Mononuclear cell (primary cell): ENCODE data around the gene SCG3. TPM values are rescaled to one million over a fixed set of nuclear protein-coding genes. Genes with fewer than 3 reads are reported as not detected.

ENCODE experiments used
- H3K27me3 ChIP-seq: 2 replicates; pipeline ENCODE4 v1.6.0; 2011; ENCODE audit warnings: low read length, control low read depth; ENCODE audit not compliant: insufficient read depth
- H3K4me1 ChIP-seq: 2 replicates; pipeline ENCODE4 v1.5.1; 2011; ENCODE audit warnings: mild to moderate bottlenecking, low read length, control low read depth; ENCODE audit not compliant: insufficient read depth
- H3K4me3 ChIP-seq: 2 replicates; pipeline ENCODE4 v1.5.1; 2011; ENCODE audit warnings: mild to moderate bottlenecking, low read length, moderate library complexity
- H3K9me3 ChIP-seq: 2 replicates; pipeline ENCODE4 v1.5.1; 2011; ENCODE audit warnings: low read depth, mild to moderate bottlenecking, control low read depth, low read length
- total RNA-seq: library from RNA; depleted of rRNA; stranded (reverse); fragments of >200 nt; gene quantifications from one replicate; pipeline ENCODE4 v1.2.3, GENCODE V29; 2012

SCG3 gene
- total RNA-seq, 1 donor, result not detected

GRCh38 chr15:51669381-51669780 is 11.9 kb upstream of the SCG3 start:
- Histone ChIP-seq H3K27me3 (peaks cover 7% of the 10 kb centered on the region), H3K4me1 (peaks cover 15% of the 10 kb centered on the region), H3K4me3 (no peak overlapping the region), H3K9me3 (no peaks in the 10 kb centered on the region)

GRCh38 chr15:51672155-51672687 is 9.1 kb upstream of the SCG3 start:
- Histone ChIP-seq H3K4me3 (no peak overlapping the region), H3K27me3 (peaks cover 4% of the 10 kb centered on the region), H3K4me1 (peaks cover 15% of the 10 kb centered on the region), H3K9me3 (no peaks in the 10 kb centered on the region)

DNA sequence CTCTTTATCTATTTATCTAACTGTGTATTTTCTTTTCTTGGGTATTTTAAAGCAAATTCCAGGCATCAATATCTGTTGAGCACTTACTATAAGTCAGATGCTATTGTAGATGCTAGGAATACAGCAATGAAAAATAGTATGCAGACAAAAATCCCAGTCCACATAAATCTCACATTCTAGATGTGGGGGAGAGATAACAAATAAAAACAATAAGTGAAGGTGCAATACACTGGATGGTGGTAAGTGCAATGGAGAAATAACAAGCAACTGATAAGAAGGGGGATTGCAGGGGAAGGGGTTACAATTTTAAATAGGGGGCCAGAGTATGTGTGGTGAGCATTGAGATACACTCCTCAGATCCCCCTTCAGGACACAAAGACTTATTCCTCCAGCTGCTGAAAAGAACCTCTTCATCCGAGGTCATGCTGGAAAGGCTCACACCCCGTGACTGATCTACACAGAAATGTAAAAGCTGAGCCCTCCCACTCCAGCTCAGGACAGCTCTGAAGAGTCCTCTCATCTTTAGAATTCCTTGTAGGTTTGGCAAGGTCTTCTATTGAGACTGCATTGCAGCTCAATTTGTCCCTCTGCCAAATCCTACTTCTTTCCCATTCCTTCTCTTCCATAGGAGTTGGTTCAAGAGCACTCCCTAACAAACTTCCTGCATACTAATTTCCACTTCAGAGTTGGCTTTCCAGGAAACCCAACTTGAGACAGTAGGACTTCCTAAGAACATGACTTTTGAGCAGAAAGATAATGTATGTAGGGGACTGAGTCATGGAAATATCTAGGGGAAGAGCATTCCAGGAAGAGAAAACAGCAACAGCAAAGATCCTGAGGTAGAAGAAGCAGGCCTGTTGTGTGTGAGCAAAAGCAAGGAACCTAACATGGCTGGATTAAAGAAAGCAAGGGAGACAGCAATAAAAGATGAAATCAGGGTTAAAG is 8.1 kb upstream of the SCG3 start:
- no peak overlapping the region for H3K4me3 ChIP-seq
- H3K4me1 ChIP-seq, result peaks cover 15% of the 10 kb centered on the region
- H3K27me3 ChIP-seq, result no peaks in the 10 kb centered on the region
- no peaks in the 10 kb centered on the region for H3K9me3 ChIP-seq

DNA sequence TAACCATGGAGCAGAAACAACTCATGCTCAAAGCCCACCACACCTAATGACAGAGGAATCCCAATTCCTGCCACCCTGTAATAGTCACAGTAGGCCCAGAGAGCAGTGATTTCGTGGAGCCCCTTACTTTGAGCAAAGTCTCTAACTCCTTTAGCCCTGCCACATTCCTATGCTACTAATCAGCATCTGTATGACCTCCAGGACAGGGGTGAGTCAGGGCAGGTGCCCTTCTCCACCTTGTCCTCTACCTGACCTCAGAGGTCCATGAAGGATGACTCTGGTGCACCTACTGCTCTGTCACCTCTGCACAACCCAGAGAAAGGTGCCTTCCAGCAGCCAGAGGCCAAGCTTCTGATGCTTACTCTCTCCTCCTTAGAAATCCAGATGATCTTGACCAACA is 6.1 kb upstream of the SCG3 start:
- no peaks in the 10 kb centered on the region for H3K27me3 ChIP-seq
- no peaks in the 10 kb centered on the region for H3K9me3 ChIP-seq
- H3K4me3 ChIP-seq, result no peak overlapping the region
- H3K4me1 ChIP-seq, result peaks cover 15% of the 10 kb centered on the region

GRCh38 chr15:51677021-51677420 is 4.3 kb upstream of the SCG3 start:
- Histone ChIP-seq H3K4me3 (no peak overlapping the region), H3K9me3 (no peaks in the 10 kb centered on the region), H3K4me1 (peaks cover 13% of the 10 kb centered on the region), H3K27me3 (peaks cover 14% of the 10 kb centered on the region)

- Histone ChIP-seq H3K4me3 (no peak overlapping the region), H3K9me3 (no peaks in the 10 kb centered on the region), H3K4me1 (peaks cover 9% of the 10 kb centered on the region), H3K27me3 (peaks cover 18% of the 10 kb centered on the region)
Observed at GRCh38 chr15:51677452-51677851, 3.9 kb upstream of the SCG3 start.

DNA sequence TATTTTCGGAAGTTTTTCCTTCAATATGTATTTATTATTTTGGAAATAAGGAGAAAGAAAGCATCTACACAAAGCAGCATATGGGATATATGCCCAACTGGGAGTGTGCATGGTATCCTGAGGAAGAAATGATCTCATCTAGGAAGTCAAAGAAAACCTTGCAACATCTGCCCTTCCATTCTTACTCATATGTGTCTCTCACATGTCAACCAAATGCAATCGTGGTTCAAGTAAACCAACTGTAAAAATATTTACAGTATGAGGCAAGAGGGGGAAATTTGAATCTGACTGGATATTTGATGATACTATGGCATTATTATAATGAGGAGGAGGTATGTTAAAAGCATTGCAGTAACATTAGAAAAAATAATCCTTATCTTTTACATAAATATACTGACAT is 3.2 kb upstream of the SCG3 start:
- H3K4me1 ChIP-seq, result peaks cover 7% of the 10 kb centered on the region
- peaks cover 24% of the 10 kb centered on the region for H3K27me3 ChIP-seq

GRCh38 chr15:51680321-51680720 is 982 bp upstream of the SCG3 start:
- Histone ChIP-seq H3K27me3 (peaks cover 38% of the 10 kb centered on the region), H3K4me3 (no peak overlapping the region), H3K9me3 (no peaks in the 10 kb centered on the region), H3K4me1 (peaks cover 7% of the 10 kb centered on the region)

More for the DNA sequence above, 3.2 kb upstream of the SCG3 start:
- H3K9me3 ChIP-seq, result no peaks in the 10 kb centered on the region
- no peak overlapping the region for H3K4me3 ChIP-seq

DNA sequence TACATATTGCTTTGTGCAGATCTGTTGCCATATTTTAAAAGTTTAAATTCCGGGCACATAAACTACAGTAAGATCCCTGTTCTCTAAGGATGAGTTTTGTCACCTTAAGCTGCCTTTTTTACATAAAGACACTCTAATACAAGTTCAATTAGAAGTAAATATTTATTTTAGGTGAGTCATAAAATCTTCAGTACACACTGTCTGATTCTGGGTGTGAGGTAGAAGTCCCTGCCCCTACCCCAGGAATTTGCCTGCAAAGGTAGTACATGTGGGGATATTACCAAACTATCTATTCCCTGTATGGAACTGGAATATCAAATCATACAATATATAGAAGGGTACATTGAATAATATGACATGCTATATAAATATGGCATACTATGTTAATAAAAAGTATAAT is 6.3 kb downstream of the SCG3 start:
- Histone ChIP-seq H3K27me3 (peaks cover 30% of the 10 kb centered on the region), H3K4me1 (peaks cover 9% of the 10 kb centered on the region), H3K9me3 (no peaks in the 10 kb centered on the region), H3K4me3 (no peak overlapping the region)

DNA sequence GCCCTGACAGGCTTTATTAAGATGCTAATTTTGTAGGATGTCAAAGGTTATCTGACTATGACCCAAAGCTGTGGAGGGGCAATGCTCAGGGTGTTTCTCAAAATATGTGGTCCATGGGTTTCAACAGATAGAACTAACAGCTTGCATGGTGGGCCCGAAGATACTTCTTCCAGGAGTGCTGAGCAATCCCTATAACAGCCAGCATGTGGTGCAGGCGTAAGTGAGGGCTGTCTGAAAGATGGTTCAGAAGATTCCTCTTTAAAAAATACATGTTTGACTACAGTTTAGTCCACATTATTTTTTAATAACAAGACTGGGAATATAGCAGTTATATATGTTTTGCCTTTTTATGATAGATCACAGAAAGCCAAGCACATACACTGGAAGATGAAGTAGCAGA is 7.6 kb downstream of the SCG3 start:
- Histone ChIP-seq H3K4me1 (peaks cover 9% of the 10 kb centered on the region), H3K27me3 (peaks cover 19% of the 10 kb centered on the region), H3K9me3 (no peaks in the 10 kb centered on the region), H3K4me3 (no peak overlapping the region)

DNA sequence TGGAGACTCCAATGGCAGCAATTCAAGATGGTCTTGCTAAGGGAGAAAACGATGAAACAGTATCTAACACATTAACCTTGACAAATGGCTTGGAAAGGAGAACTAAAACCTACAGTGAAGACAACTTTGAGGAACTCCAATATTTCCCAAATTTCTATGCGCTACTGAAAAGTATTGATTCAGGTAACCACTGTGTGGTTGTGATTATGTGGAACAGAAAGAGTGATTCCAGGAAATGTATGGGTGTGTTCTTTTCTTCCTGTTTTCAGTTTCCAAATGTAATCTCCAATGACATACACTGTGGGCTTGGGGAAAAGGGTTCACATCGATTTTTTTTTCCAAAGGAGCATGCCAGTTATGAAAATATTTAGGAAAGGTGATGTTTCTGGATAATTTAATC is 10.9 kb downstream of the SCG3 start:
- no peaks in the 10 kb centered on the region for H3K9me3 ChIP-seq

DNA sequence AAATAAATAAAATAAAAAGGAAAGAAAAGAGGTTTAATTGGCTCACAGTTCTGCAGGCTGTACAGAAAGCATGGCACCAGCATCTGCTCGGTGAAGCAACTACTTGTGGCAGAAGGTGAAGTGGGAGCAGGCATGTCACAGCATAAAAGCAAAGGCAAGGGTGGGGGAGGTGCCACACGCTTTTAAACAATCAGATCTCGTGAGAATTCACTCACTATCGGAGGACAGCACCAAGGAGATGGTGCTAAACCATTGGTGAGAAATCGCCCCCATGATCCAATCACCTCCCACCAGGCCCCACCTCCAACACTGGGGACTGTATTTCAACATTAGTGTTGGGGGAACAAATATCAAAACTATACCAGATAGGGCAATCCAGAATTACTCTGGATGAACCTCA is 15.3 kb downstream of the SCG3 start:
- Histone ChIP-seq H3K4me1 (peaks cover 9% of the 10 kb centered on the region), H3K27me3 (peaks cover 10% of the 10 kb centered on the region), H3K9me3 (no peaks in the 10 kb centered on the region), H3K4me3 (no peak overlapping the region)

More for the DNA sequence above, 10.9 kb downstream of the SCG3 start:
- Histone ChIP-seq H3K4me1 (peaks cover 9% of the 10 kb centered on the region), H3K27me3 (peaks cover 8% of the 10 kb centered on the region), H3K4me3 (no peak overlapping the region)

DNA sequence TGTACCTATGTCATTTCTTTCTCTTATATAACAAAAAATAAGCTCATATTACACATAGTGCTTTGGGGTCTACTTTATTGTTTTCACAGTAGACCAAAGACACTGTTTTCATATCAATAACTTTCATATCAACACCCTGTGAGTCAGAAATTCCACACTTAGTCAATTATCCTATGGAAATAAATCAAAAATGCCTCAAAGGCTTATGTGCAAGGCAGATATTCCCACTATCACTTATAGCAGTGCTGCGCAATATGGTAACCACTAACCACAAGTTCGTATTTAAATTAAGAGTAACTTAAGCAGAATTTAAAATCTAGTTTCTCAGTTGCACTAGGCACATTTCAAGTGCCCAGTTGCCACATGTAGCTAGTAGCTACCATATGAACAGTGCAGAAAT is 15.9 kb downstream of the SCG3 start:
- Histone ChIP-seq H3K9me3 (no peaks in the 10 kb centered on the region), H3K4me1 (peaks cover 4% of the 10 kb centered on the region), H3K27me3 (peaks cover 10% of the 10 kb centered on the region), H3K4me3 (no peak overlapping the region)

GRCh38 chr15:51699373-51699772 is 18.1 kb downstream of the SCG3 start:
- no peaks in the 10 kb centered on the region for H3K4me1 ChIP-seq
- H3K9me3 ChIP-seq, result no peaks in the 10 kb centered on the region
- peaks cover 12% of the 10 kb centered on the region for H3K27me3 ChIP-seq
- no peak overlapping the region for H3K4me3 ChIP-seq

DNA sequence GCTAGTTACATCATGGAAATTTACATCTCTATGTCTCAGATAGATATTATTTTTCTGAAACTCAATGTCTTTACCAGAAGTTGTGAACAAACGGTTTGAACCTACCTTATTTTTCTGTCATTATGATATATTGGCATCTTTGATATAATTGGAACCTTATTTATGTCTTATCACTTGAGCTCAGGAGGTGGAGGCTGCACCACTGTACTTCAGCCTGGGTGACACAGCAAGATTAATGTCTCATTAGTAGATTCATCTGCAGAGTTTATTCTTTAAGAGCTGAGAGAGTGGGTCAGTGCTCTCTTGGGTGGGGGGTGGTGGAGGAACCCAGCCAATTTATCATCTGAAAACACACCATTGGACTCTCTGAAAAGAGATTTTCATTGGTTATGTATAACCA is 21.4 kb downstream of the SCG3 start:
- Histone ChIP-seq H3K4me1 (no peaks in the 10 kb centered on the region), H3K27me3 (peaks cover 12% of the 10 kb centered on the region), H3K9me3 (no peaks in the 10 kb centered on the region), H3K4me3 (no peak overlapping the region)

- H3K9me3 ChIP-seq, result no peaks in the 10 kb centered on the region
- H3K4me1 ChIP-seq, result no peaks in the 10 kb centered on the region
- no peak overlapping the region for H3K4me3 ChIP-seq
- H3K27me3 ChIP-seq, result peaks cover 5% of the 10 kb centered on the region
Observed at GRCh38 chr15:51706291-51706690, 25.0 kb downstream of the SCG3 start.
